GM19328 (cell line): ENCODE results near the gene ZMYND10.

Source experiments
- ATAC-seq: cut with Tn5 transposase; IDR thresholded peaks from one replicate; pipeline ENCODE4 v1.9.1; 2021; ENCODE audit warnings: mild to moderate bottlenecking, moderate library complexity; ENCODE audit not compliant: unreplicated experiment

ZMYND10 gene

GRCh38 chr3:50345586-50346234, at the start of gene ZMYND10:
TSS of gene ZMYND10 (minus strand) at chr3:50345732. CDS start at chr3:50345579, 153 bp downstream.
- no peak for ATAC-seq

- ATAC-seq = no peak
Measured at GRCh38 chr3:50393061-50393460, 47.5 kb upstream of the ZMYND10 start.

GRCh38 chr3:50392101-50392715, 46.7 kb upstream of the ZMYND10 start:
- ATAC-seq = no peak

GRCh38 chr3:50390508-50391224, 45.1 kb upstream of the ZMYND10 start:
- ATAC-seq = no peak

- no peak for ATAC-seq
Measured at GRCh38 chr3:50389414-50389767, 43.9 kb upstream of the ZMYND10 start.

GRCh38 chr3:50388720-50389413, 43.3 kb upstream of the ZMYND10 start:
- ATAC-seq = no peak

GRCh38 chr3:50388016-50388719, 42.6 kb upstream of the ZMYND10 start:
- no peak for ATAC-seq

GRCh38 chr3:50385754-50386153, 40.2 kb upstream of the ZMYND10 start:
- ATAC-seq = no peak

- no peak for ATAC-seq
Measured at GRCh38 chr3:50383750-50384149, 38.2 kb upstream of the ZMYND10 start.

- no peak for ATAC-seq
Measured at GRCh38 chr3:50382722-50383121, 37.2 kb upstream of the ZMYND10 start.

- ATAC-seq = no peak
Measured at GRCh38 chr3:50381383-50381782, 35.9 kb upstream of the ZMYND10 start.

GRCh38 chr3:50380405-50381085, 35.0 kb upstream of the ZMYND10 start:
- no peak for ATAC-seq

- no peak for ATAC-seq
Measured at GRCh38 chr3:50378757-50379156, 33.2 kb upstream of the ZMYND10 start.

- no peak for ATAC-seq
Measured at GRCh38 chr3:50378024-50378423, 32.5 kb upstream of the ZMYND10 start.

GRCh38 chr3:50375258-50375931, 29.9 kb upstream of the ZMYND10 start:
- ATAC-seq = no peak

GRCh38 chr3:50374363-50375257, 29.1 kb upstream of the ZMYND10 start:
- no peak for ATAC-seq

- no peak for ATAC-seq
Measured at GRCh38 chr3:50373146-50374051, 27.9 kb upstream of the ZMYND10 start.

- ATAC-seq = no peak
Measured at GRCh38 chr3:50372349-50372748, 26.8 kb upstream of the ZMYND10 start.
